DMS79 treated with DMSO at 0.1 percent for 48 hours (cell line): Measurements from ENCODE around the gene NUP210L.

Experiments
- DNase-seq: peaks from one replicate; lab custom pipeline; 2025; lab: John Stamatoyannopoulos, UW

NUP210L gene

DNA sequence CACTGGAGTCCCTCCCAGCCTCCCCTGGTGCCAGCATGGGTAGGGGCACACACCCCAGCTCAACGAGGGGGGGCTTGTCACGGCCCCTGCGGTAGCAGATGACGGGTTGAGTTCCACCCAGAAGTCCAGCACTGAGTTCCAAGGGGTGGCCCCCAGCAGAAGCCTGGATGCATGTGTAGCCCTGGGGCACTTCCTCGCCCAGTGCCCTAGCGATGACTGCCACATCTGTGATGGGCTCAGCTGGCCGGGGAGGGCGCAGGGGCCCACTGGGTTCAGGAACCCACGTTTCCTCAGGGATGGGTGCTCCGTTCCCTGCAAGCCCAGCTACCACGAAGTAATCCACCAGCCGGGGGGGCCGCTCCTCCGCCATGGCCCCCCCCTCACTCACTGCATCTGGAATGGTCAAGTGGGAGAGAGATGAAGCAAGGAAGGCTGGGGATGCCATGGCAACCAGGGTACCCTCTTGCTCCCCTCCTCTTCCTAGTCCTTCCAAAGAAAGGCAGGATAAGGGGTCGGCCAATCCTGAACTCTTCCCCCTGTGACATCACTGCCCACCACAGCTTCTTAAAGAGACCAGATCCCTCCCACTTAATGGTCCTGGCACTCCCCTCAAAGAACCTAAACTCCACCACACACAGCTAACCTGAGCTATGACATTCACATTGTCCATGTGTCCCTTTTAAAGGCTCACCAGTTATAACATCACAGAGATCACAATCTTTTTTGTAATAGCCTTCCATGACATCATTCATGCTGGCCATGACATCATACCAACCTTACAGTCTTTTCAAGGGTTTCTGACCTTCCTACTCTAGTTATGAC is 210.7 kb downstream of the NUP210L start:
- no peak for DNase-seq

- DNase-seq = no peak
Measured at GRCh38 chr1:153942766-153943549, 211.9 kb downstream of the NUP210L start.
